Stimulated activated CD8-positive, alpha-beta memory T cell treated with anti-CD3 and anti-CD28 coated beads, Interleukin-12 subunit alpha, Interleukin-12 subunit beta, amount 100 ng/mL, for 24 hours (primary cell): ENCODE results near the gene EWSR1.

Experiments
- DNase-seq: peaks from one replicate; pipeline ENCODE4 v3.0.0-alpha.2; 2020; ENCODE audit errors: extremely low read depth

EWSR1 gene

DNA sequence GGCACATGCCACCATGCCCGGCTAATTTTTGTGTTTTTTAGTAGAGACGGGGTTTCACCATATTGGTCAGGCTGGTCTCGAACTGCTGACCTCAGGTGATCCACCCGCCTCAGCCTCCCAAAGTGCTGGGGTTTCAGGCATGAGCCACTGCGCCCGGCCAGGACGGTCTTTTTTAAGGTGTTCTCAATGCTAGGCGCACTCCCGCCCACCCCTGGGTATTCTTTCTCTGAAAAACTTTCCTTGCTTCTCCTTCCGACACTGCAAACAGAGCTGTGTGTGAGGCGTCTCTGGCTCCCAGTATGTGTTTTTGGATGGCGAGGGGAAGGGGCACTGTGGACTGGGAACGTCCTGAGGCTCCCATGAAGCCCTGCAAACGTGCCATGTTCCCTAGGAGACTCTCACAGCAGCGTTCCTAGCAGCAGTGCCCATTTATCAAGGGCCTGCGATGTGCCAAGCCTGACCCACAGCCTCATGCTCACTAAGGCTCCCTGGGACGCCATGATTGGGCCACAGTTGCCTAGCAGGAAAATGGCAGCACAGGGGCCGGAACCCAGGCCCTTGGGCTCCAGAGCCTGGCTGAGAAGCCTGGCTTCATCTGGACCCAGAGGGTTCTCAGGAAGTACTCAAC lies 49.9 kb downstream of the EWSR1 start:
- DNase-seq = no peak

DNA sequence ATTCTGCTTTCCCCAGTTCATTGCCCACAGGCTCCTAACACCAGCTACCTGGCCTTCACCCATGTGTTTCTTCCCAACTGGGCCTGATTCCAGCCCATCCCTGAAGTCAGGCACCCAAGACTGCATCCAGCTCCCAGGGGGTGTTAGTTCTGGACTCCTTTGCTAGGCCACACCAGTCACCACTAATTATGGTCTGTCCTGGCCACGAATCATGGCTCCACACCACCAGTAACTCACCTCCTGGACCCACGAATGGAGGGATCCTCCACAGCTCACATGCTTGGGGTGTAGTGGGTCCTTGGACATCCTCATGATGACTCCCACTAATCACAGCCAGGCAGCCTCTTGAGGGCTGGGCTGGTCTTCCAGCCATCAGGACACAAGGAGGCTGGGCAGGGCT lies 51.0 kb downstream of the EWSR1 start:
- DNase-seq = no peak

DNA sequence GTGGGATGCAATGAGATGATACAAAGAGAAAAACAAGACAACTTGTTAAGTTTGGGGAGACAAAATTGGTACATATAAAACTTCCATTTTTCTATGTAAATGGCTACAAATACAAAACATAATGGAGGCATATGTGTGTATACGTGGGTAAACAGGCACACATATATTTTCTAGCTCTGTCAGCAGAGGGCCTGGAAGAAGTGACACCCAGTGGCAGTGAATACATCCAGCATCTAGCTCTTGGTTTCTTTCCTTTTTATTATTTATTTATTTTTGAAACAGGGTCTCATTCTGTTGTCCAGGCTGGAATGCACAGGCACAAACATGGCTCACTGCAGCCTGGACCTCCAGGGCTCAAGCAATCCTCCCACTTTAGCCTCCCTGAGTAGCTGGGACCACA lies 52.5 kb downstream of the EWSR1 start:
- no peak for DNase-seq

DNA sequence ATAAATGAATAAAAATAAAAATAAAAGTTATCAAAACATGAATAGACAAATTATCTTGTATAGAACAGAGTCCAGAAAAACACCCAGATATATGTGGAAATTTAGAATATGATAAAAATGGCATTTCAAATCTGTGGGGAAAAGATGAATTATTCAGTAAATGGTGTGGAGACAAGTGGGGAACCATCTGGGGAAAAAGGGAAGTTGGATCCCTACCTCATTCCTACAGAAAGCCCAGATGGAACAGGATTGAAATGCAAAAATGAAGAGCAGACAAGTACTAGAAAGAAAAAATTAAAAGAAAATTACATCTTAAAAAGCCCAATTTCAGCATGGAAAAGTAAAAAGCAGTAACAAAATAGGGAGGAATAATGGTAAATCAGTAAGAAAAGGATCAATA lies 55.6 kb downstream of the EWSR1 start:
- DNase-seq = no peak

DNA sequence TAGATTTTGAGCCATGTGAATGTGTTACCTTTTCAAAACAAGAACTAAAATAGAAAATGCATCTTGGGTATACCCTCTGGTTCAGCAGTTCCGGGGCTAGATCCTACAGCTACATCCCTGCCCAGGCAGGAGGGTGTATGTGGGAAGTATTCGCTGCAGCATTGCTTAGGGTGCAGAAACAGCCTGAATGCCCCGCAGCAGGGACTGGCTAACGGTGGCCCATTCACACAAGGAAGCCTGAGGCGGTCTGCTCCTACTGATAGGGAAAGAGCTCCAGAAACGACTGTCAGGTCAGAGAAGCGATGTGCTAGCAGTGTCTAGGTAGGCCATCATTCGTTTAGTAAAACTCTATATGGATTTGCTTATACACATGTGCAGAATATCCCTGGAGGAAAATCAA lies 57.3 kb downstream of the EWSR1 start:
- DNase-seq = no peak

DNA sequence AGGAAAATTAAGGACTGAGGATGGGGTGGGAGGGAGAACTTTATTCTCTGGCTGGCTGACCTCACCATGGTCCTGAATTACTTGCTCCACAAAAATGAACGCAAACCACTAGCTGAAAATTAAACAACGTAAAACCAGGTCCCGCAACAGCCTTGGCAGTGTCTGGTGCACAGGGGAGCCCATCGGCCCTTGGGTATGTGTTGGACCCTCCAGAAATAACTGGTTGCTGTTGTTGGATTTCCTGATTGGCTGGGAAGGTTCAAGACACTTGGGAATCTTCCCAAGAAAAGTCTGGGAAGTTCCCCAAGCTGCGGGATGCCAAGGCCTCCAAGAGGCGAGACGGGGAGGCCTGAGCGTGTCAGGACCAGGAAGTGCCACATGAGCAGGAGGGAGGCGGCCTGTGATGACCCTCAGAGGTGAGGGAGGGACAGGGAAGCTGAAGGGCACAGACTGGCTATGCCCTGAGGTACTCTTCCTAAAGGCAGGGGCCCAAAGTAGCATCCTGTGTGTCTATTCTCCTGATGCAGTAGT lies 57.8 kb downstream of the EWSR1 start:
- no peak for DNase-seq

DNA sequence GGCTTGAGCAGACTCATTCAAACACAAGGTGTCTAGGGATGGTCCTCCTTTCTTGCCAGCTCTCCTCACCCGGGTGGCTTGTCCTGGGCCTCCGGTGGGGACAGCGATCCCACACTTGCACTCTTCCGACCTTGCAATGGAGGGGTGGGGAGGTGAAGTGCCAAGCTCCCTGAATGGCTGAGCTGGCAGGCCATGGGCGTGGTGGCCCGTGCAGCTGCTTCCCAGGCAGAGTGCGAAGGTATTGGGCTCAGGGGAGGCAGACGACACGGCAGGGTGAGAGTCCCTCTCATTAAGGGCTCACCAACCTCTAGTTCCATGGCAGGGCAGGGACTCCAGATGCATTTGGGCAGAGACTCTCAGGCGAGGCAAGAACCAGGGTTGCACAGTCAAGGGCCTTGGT lies 58.4 kb downstream of the EWSR1 start:
- no peak for DNase-seq

DNA sequence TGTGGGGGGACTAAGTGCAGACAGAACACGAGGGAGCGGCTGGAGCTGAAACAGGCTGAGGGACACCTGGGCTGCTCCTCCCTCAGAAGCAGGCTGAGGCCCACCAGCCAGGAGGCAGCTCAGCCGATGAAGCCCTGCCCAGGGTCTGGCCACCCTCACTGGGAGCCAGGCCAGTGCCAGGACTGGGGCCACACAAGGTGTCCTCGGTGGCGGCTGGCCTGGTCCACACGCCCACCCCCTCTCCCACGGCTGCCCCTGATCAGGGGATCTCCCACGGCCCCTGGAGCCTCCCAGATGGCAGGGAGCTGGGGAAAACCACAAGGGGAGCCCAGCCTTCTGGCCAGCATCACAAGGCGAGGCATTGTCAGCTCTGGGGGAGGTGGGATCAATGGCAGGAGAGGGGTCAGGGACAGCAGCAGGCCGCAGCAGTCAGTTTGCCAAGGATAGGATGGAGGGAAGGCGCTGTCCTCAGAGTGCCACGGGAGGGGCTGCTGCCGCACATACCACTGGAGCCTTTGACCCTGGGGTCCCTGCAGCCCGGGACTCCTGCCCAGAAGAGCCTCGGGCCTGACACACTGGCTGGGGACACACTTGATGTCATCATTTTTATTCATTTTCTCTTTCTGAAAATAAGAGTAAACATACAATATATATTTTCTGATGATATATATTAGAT lies 59.2 kb downstream of the EWSR1 start:
- no peak for DNase-seq

DNA sequence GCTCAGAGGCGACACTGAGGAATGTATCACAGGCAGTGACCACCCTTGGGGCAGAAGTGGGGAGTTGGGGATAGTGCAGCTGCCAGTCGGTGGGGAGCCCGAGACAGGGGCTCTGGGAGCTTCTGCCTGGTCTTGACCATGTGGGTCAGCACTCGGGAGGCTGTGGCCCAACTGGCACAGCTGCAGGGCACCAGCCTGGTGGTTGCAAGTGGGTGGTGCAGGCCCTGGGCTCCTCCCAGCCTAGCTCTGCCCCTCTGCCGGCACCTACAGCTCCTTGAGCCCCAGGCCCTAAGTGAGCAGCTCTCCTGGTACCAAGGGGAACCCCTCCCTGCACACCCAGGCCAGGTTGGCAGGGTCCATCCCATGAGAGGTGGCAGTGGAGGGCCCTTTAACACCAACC lies 60.0 kb downstream of the EWSR1 start:
- no peak for DNase-seq

DNA sequence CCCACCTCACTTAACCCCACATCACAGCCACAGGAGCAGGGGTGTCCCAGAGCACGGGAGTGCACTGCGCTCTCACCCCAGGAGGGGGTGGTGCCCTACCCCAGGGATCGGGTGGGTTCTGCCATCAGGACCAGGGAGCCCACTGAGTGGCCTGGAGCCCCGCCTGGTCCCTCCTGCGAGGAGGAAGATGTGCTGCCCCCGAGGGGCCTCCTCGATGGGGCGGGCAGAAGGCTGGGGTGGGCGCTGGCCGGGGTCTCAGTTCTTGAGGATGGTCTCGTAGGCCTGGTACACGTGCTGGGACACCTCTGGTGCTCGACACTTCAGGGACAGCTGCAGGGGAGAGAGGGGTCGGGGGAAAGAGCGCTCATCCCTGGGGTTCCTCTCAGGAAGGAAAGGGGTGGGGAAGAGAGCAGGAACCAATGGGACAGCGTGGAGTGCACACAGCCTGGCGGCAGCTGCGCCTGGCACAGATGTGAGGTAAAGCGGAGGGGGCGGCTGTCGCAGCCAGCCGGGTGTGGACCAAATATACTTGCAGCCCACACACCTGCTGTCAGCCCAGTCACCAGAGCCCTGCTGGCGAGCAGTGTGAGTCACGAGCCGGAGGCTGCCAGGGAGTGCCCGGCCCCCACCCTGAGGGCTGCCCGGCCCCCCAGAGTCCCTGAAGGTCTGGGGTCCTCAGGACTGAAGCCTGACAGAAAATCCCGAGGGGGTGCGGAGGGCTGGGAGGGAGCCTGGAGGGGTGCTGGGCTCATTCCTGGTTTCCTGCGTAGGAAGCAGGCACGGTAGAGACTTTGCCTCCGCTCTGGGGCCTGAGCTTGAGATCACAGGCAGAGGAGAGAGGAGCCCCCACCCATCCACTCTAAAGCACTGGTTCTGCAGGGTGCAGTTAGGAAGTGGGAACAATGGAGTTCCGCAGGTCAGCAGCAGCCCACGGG lies 60.8 kb downstream of the EWSR1 start:
- no peak for DNase-seq

DNA sequence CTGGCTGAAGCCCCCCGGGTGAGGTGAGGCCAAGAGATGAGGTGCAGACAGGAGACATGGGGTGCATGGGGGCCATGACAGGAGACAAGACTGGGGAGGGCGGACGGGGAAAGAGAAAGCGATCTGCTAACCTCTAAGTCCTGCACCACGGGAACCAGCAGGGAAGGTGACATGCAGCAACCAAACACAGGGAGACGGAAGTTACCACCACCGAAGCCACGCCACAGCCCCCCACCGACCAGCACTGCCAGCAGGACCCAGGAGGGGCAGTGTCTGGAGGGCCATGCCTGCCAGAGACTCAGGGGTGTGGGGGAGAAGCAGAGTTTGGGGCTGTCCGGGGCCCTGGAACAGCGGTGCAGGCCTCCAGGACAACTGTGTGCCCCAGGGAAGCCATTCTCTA lies 61.5 kb downstream of the EWSR1 start:
- DNase-seq = no peak

DNA sequence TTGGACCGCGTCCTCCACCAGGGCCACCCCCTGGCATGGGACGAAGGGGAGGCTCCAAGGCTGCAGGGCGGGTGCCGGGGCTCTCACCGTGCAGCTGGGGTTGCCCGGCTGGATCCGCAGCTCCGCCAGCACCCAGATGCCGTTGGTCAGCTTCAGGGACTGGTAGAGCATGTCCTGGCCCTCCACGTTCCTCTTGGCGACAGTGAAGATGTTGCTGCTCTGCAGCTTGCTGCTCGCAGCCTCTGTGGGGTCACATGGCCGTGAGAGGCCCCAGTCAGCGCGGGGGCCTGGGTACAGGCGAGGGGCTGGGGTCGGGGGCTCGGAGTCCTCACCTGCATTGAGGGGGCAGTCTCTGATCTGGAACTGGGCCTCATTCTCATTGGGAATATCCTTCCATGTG lies 62.2 kb downstream of the EWSR1 start:
- DNase-seq = no peak

DNA sequence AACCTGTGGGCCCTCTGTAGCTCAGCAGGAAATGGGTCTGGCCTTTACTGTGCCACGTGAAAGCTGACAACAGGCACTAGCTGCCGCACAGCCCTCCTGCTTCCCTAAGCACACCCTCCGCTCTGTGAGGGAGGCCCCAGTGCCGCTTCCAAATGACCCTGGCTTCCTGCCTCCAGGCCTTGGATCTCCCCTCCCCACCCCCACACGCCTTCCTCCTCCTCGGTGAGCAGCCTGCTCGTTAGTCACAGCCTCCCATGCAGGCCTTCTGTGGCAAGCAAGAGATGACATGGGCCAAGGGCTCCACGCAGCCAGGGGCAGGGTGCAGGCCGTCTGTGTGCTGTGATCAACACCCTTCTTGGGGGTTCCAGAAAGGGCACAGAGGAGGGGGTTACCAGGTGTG lies 62.7 kb downstream of the EWSR1 start:
- DNase-seq = no peak

DNA sequence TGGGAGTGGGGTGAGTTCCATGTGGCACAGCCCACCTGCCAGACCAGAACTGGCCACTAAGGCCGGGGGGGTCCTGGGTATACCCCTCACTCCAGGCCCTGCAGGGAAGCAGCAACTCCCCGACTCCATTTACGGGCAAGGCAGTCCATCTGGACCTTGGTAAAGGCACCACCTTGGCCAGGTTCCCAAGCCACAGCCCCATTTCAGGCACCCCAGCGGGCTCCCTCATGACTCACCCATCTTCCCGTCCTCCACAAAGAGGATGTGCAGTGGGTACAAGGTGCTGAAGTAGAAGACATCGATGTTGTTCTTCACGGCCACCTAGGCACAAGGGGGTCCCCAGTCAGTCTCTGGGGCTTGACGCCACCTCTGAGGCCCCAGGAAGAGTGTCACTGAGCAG lies 63.1 kb downstream of the EWSR1 start:
- no peak for DNase-seq

DNA sequence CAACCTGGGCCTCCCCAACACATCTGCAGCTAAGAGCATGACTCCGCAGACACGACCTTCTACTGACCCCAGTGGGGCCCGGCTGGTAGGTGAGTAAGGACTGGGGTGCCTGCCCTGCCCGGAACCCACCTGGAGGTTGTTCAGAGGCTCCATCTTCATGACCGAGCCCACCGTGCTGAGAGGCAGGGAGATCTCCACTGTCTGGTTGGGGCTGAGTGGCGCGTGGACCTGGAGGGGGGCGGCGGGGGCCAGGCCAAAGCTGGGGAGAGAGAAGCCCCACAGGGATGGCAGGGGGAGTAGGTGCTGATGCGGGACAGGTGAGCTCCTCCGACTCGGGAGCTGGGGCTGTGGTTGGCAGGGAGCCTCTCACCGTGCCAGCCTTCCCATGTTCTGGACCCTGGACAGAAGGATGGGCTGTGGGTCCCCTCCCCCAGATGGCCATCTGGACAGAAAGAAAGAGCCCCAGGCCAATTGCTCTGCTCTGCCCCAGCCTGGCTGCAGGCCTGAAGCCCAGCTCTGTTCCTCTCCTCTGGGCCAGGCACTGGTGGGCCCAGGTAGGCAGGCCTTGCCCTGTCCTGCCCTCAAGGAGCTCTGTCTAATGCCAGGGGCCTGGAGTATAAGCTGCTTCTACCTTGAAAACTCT lies 63.7 kb downstream of the EWSR1 start:
- no peak for DNase-seq

DNA sequence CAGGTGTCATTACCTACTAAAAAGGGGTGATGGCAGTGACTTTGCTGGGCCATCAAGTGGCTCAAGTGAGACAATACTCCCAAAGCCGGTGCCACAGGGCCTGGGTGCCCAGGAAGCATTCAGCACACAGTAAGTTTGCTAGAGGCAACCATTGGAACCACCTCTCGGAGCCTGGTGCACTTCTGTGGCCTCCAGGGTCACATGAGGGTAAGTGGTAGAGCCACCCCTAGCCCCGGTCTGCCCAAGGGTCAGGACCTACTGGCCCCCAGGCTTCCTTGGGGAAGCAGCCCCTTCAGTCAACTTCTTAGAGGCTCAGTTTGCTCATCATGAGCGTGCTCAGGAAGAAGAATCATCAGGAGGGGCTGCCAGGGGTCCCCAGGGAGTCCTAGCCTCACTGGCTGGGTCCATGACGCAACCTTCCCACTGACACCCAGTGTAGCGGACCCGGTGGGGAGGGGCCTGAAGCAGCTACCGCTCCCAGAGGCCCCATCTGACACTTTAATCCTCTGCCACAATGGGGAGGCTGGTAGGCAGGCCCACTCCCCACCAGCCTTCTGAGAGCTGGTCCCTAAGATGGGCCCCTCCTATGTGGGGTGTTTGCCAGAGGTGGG lies 64.9 kb downstream of the EWSR1 start:
- DNase-seq = no peak

DNA sequence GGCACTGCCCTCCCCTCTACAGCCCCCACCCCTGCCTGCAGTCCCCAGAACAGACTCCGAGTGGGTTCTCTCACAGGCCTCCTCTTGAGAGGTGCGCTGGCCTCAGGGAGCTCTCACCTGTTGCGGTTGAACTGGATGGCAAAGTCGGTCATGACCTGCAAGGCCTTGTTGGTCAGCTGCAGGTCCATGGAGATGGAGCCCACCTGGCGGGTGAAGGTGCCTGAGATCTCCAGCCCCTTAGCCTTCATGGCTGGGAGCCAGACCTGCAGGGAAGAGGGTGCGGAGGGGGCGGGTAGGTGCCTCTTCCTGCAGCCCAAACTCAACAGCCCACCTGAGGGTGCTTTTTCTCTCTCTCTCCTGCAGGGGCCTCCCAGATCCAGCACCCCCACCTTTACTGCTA lies 66.1 kb downstream of the EWSR1 start:
- no peak for DNase-seq

DNA sequence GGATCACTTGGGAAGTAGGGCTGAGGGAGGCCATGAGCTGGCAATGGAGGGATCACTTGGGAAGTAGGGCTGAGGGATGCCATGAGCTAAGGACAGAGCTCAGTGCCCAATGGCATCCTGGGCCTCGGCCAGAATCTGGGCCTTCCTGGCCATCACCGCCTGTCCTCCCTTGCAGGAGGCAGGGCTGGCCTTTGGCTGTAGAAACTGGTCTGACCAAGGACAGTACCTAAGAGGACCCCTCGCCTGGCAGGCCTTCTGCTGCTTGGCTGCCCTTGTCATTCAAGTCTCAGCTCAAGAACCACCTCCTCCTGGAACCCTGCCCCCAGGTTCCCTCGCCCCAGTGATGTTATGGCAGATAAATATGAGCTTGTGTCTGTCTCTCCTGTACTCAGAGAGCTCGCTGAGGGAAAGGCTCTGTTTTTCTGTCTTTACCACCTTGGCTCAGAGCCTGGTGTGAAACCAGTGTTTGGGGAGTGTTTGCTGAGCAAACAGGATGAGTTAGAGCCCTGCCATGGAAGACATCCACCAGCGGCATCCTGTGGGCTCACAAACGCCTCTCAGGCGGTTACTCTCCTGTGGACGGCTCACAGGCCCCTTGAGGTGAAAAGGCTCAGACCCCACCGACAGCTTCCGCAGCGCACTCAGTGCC lies 66.8 kb downstream of the EWSR1 start:
- no peak for DNase-seq

DNA sequence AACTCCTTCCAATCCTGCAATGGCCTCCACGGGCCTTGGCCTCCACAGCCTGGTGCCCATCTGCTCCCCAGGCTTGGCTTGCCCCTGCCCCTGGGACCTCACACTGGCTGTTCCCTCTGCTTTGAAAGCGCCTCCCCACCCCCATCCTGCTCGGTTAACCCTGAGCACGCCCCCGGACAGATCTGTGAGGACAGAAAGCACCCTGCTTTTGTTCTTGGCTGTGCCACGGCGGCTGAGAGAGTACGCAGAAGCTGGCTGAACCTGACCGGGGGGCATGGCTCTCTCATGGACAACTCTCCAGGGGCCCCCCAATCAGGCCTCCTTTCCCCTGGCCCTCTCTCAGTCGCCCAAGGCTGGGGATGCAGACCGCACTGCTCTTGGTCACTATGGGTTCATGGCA lies 67.6 kb downstream of the EWSR1 start:
- no peak for DNase-seq

DNA sequence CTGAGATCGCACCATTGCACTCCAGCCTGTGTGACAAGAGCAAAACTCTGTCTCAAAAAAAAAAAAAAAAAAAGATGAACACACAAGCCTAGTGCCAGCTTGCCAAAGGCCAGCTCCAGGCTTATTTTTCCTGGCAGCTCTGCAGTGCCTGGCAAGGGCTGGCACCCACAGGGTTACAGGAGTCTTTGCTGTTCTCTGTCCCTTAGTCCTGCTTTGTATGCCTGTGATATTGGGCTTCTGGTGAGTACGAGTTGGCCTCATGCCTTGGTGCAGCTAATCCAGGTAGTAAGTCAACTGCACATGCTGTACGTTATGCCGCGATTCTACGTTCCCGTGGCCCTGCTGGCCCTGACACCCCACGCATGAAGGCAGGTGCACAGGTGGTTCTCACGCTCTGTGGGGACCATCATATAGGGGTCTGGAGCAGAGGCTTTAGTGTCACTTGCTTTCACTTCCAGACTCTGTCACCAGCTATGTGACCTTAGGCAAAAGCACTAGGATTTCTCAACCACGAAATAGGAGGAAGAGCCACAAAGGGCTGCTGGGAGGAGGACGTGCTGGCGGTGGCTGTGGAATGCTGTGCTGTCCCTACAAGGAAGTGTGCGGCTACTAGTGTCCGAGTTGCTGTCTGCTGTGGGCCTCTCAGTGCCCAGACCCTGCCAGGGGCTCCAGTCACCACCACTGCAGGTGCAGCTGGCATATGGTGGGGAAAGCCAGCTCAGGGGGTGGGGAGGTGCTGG lies 68.9 kb downstream of the EWSR1 start:
- no peak for DNase-seq
